ENCODE data around the gene CENPV. TPM values are rescaled to one million over a fixed set of nuclear protein-coding genes. Genes with fewer than 3 reads are reported as not detected.
"Not testable (repeated sequence)": the region's sequence is repeated elsewhere in the genome, so short reads cannot be mapped to it uniquely, and the experiment has no call there.

Gene CENPV
- total RNA-seq, 2 donors from 2014 or later: 12.0 to 32.5 TPM

DNA sequence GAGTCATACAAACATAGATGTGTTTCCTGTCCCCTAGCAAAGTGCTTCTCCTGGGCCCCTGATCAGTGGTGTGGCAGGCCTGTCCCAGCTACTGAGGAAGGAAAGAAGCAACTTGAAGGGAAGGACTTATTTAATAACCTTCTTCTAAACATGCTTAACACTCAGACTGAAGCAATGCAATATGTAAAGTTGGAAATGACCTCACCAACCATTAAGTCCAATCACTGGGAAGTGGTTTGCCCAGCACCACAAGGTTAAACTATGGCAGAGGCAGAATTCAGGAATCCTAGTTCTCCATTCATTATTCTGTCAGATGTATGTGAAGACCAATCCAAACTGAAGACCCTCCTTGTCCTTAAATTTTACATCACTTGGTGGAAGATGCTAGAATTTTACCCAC lies 39.1 kb downstream of the CENPV start:
- Histone ChIP-seq H3K27me3 (replicated peaks; ENCODE audit: insufficient read depth) (no peaks in the 10 kb centered on the region), H3K36me3 (peaks cover 16% of the 10 kb centered on the region), H3K4me1 (ENCODE audit: control insufficient read depth in 1 of 2, low read depth in 2 of 2) (no peaks in the 10 kb centered on the region), H3K27ac (no peak overlapping the region), H3K4me3 (no peak overlapping the region), H3K9me3 (no peaks in the 10 kb centered on the region)
- TF ChIP-seq CTCF (IDR thresholded peaks at IDR 0.05): no peak
- ATAC-seq (ENCODE audit: insufficient number of reproducible peaks, low FRiP score, low read depth): no peak
- DNase-seq (ENCODE audit: low spot score): no peak

GRCh38 chr17:16313139-16314090 lies 39.9 kb downstream of the CENPV start:
- no peak for DNase-seq (ENCODE audit: low spot score)
- TF ChIP-seq CTCF (IDR thresholded peaks at IDR 0.05): no peak
- Histone ChIP-seq H3K27me3 (replicated peaks; ENCODE audit: insufficient read depth) (no peaks in the 10 kb centered on the region), H3K4me3 (no peak overlapping the region), H3K27ac (no peak overlapping the region), H3K4me1 (ENCODE audit: control insufficient read depth in 1 of 2, low read depth in 2 of 2) (no peaks in the 10 kb centered on the region), H3K9me3 (no peaks in the 10 kb centered on the region), H3K36me3 (peaks cover 16% of the 10 kb centered on the region)
- no peak for ATAC-seq (ENCODE audit: insufficient number of reproducible peaks, low FRiP score, low read depth)

- DNase-seq (ENCODE audit: low spot score); H3K9me3 ChIP-seq; H3K27me3 ChIP-seq (replicated peaks; ENCODE audit: insufficient read depth); H3K4me1 ChIP-seq (ENCODE audit: control insufficient read depth in 1 of 2, low read depth in 2 of 2); H3K27ac ChIP-seq; ATAC-seq (ENCODE audit: insufficient number of reproducible peaks, low FRiP score, low read depth); H3K4me3 ChIP-seq: not testable (repeated sequence)
- H3K36me3 ChIP-seq: peaks cover 14% of the 10 kb centered on the region
Observed at GRCh38 chr17:16312061-16312460, 41.2 kb downstream of the CENPV start.

DNA sequence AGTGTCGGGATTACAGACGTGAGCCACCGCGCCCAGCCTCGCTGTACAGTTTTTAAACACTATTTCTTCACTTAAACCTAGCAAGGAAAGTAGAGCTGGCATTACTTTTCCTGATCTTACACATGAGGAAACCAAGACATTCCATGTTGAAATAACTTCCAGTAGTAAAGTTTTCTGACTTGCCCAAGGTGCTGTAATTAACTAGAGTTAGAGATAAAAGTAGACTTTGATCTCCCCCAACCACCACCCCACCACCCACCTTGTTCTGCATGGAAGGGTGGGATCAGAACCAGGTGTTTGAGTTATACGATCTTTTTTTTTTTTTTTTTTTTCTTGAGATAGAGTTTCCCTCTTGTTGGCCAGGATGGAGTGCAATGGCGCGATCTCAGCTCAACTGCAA lies 47.1 kb downstream of the CENPV start:
- H3K27ac ChIP-seq: no peak overlapping the region
- peaks cover 4% of the 10 kb centered on the region for H3K36me3 ChIP-seq
- TF ChIP-seq CTCF (IDR thresholded peaks at IDR 0.05): no peak
- DNase-seq (ENCODE audit: low spot score) (no peak), ATAC-seq (ENCODE audit: insufficient number of reproducible peaks, low FRiP score, low read depth) (no peak)
- H3K4me3 ChIP-seq: no peak overlapping the region
- H3K9me3 ChIP-seq: no peaks in the 10 kb centered on the region
- H3K4me1 ChIP-seq (ENCODE audit: control insufficient read depth in 1 of 2, low read depth in 2 of 2): no peaks in the 10 kb centered on the region
- H3K27me3 ChIP-seq (replicated peaks; ENCODE audit: insufficient read depth): no peaks in the 10 kb centered on the region

GRCh38 chr17:16304830-16305229 lies 48.4 kb downstream of the CENPV start:
- H3K4me1 ChIP-seq (ENCODE audit: control insufficient read depth in 1 of 2, low read depth in 2 of 2): no peaks in the 10 kb centered on the region
- DNase-seq (ENCODE audit: low spot score) (no peak), ATAC-seq (ENCODE audit: insufficient number of reproducible peaks, low FRiP score, low read depth) (no peak)
- no peaks in the 10 kb centered on the region for H3K36me3 ChIP-seq
- no peaks in the 10 kb centered on the region for H3K9me3 ChIP-seq
- no peak overlapping the region for H3K4me3 ChIP-seq
- H3K27ac ChIP-seq: no peak overlapping the region
- no peaks in the 10 kb centered on the region for H3K27me3 ChIP-seq (replicated peaks; ENCODE audit: insufficient read depth)
- no peak for TF ChIP-seq CTCF (IDR thresholded peaks at IDR 0.05)
